HG02981 (cell line): ENCODE data around the gene BICRA.
"Not testable (repeated sequence)": the region's sequence is repeated elsewhere in the genome, so short reads cannot be mapped to it uniquely, and the experiment has no call there.

ENCODE experiments used
- ATAC-seq: cut with Tn5 transposase; IDR thresholded peaks from one replicate; pipeline ENCODE4 v1.9.1; 2021; ENCODE audit warnings: mild to moderate bottlenecking, moderate library complexity; ENCODE audit not compliant: unreplicated experiment

BICRA gene

DNA sequence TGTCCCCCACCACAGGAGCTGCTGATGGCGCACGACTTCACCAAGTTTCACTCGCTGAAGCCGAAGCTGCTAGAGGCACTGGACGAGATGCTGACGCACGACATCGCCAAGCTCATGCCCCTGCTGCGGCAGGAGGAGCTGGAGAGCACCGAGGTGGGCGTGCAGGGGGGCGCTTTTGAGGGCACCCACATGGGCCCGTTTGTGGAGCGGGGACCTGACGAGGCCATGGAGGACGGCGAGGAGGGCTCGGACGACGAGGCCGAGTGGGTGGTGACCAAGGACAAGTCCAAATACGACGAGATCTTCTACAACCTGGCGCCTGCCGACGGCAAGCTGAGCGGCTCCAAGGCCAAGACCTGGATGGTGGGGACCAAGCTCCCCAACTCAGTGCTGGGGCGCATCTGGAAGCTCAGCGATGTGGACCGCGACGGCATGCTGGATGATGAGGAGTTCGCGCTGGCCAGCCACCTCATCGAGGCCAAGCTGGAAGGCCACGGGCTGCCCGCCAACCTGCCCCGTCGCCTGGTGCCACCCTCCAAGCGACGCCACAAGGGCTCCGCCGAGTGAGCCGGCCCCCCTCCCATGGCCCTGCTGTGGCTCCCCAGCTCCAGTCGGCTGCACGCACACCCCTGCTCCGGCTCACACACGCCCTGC is 132.1 kb downstream of the BICRA start:
- no peak for ATAC-seq

DNA sequence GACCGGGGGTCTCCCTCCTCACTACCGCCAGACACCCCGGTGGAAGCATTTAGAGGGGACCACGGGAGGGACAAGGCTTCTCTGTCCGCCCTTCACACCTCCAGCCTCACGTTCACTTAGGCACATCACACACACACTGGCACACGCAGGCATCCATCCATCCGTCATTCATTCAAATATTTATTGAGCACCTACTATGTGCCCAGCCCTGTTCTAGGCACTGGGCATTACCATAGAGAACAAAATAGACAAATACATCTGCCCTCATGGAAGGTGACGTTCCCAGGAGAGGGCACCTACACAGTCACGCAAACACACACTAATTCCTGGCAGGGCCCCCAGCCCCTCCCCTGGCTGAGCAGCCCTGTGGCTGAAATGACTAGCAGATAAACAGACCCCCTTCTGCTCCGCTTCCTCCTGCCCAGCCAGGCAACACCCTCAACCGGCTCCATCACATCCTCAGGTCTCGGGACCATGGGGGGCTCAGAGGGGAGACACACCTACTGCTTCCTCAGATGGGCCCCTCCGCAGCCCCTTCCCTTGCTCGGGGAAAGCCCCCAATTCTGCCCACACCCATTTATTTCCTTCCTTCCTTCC is 132.7 kb downstream of the BICRA start:
- ATAC-seq, result no peak

DNA sequence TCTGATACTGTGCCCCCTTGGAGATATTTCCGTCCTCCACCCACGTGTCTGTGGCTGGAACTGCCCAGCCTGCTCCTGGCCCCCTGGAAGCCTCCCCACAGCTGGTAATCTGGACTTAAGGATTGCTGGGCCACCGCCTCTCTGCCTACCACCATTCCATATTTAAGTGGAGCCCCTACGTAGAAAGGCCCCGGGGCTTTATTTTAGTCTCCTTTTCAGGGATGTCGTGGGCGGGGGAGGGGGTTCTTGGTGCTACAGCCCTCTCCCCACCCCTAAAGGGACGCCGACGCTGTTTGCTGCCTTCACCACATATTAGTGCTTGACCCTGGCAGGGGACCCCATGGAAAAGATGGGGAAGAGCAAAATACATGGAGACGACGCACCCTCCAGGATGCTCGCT is 133.7 kb downstream of the BICRA start:
- ATAC-seq, result no peak

DNA sequence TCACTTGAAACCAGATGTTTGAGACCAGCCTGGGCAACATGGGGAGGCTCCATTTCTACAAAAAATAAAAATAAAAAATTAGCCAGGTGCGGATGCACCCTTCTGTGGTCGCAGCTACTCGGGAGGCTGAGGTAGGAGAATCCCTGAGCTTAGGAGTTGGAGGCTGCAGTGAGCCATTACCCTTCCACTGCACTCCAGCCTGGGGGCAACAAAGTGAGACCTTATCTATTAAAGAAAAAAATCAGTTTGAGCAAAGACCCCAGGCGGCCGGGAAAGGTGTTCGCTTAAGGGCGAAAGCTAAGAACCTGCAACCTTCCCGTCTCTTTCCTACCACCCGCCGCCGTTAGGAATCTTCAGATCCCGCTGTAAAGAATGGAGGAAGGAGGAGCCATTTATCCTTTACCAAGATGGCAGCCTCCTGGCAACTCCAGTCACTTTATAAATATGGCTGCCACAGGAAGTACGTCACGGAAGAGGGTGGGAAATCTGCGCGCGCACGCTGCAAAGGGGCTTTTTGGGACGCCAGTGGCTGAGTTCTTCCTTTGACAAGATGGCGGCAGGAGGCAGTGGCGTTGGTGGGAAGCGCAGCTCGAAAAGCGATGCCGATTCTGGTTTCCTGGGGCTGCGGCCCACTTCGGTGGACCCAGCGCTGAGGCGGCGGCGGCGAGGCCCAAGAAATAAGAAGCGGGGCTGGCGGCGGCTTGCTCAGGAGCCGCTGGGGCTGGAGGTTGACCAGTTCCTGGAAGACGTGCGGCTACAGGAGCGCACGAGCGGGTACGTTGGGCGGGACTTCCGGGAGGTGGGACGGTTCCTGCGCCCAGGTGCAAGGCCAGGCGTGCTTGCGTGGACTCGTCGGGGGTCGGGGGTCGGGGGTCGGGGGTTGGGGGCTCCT is 136.3 kb downstream of the BICRA start, which contains the start of gene NOP53:
Gene NOP53 (plus strand): TSS at position 537 of the 892 bp plus-strand sequence. CDS start 14 bp downstream, at position 551.
- peak; percentile 66 for ATAC-seq

DNA sequence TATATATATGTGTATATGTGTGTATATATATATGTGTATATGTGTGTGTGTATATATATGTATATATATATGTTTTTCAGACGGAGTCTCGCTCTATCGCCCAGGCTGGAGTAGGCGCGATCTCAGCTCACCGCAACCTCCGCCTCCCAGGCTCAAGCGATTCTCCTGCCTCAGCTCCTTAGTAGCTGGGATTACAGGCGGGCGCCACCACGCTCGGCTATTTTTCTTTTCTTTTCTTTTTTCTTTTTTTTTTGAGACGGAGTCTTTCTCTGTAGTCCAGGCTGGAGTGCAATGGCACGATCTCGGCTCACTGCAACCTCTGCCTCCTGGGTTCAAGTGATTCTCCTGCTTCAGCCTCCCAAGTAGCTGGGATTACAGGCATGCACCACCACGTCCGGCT is 137.2 kb downstream of the BICRA start:
- not testable (repeated sequence) for ATAC-seq

DNA sequence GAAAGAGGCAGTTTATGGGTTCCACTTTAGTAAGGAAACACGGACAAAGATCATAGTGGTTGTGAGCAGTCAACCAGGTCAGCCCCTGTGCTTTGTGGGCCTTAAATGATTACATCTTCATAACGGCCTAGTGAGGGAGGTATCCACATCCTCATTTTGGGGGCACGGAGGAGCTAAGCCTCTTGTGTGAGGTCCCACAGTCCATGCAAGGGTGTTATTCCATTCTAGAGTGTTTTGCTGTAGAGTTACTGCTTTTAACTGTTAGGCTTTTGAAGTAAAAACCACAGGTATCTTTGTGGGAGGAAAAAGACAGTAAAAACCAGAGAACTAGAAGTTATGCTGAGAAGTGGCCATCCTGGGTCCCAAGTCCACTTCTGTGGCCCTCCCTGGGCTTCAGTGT is 140.4 kb downstream of the BICRA start:
- ATAC-seq, result no peak

DNA sequence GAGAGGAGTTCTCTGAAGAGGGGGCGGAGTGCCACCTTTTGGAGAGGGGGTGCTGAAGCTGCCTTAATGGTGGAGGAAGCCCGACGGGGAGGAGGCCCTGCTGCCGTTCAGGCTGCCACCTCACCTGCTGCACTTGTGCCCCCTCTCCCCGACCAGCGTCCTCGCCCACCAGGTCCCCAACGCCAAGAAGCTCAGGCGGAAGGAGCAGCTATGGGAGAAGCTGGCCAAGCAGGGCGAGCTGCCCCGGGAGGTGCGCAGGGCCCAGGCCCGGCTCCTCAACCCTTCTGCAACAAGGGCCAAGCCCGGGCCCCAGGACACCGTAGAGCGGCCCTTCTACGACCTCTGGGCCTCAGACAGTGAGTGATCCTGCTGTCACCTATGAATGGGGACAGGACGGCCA is 141.8 kb downstream of the BICRA start:
- no peak for ATAC-seq

DNA sequence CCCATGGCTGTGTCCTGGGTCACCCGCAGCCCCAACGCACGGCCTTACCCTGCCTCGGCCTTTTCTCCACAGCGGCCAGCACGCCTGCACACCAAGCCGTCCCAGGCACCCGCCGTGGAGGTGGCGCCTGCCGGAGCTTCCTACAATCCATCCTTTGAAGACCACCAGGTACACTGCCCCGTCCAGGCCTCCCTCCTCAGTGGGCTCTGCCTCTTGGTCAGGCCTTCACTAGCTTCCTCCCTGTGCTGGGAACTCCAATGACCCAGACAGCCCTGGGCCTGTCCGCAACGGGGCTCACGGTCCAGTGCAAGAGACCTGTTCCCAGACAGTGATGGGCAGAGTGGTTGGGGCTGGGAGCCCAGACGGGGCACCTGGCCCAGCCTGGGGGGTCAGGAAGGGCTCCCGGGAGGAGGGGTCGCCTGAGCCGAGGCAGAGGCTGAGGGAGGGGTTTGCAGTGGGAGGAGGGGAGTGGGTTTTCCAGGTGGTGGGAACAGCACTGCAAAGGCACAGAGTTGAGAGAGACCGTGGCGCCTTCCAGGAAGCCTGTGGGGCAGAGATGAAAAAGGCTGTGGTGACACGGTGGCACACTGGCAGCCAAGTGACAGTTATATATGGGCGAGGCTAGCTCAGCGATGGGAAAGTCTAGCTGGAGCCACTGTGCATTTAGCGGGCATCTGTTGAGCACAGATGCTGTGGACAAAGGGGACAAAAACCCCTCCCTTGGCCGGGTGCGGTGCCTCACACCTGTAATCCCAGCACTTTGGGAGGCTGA is 143.7 kb downstream of the BICRA start:
- no peak for ATAC-seq
